Neural progenitor cell (in vitro differentiated cells): ENCODE data around the gene PRKAG2.

Source experiments
- CTCF ChIP-seq: fragments of 200-600 bp; sonication (generic); IDR thresholded peaks from 2 replicates; pipeline ENCODE4 v1.5.1; 2017; ENCODE audit warnings: antibody characterized with exemption, mild to moderate bottlenecking
- EZH2 ChIP-seq: fragments of 200-600 bp; sonication (generic); IDR thresholded peaks from 2 replicates; pipeline ENCODE4 v1.6.1; 2017; ENCODE audit warnings: antibody characterized with exemption, mild to moderate bottlenecking, moderate library complexity
- EZH2phosphoT487 ChIP-seq: fragments of 200-600 bp; sonication (generic); IDR thresholded peaks from 2 replicates; pipeline ENCODE4 v1.6.1; 2017; ENCODE audit warnings: antibody characterized with exemption

- TF ChIP-seq CTCF (no peak), EZH2 (no peak), EZH2phosphoT487 (no peak)
Observed at GRCh38 chr7:151823566-151824372, 53.1 kb downstream of the PRKAG2 start.
